ENCODE data around the gene LTC4S.

GRCh38 chr5:179747811-179748210, 46.0 kb upstream of the LTC4S start:
- no peak for TF ChIP-seq CTCF (conservative IDR thresholded peaks at IDR 0.05; ENCODE audit: low read depth in 2 of 2)
- no peak for TF ChIP-seq EZH2 (IDR thresholded peaks at IDR 0.05; ENCODE audit: low read depth, unreplicated experiment)
- TF ChIP-seq REST (IDR thresholded peaks at IDR 0.05; ENCODE audit: unreplicated experiment): no peak
- TF ChIP-seq CREB1 (CRISPR knock-in tag; IDR thresholded peaks at IDR 0.05; ENCODE audit: low read depth): no peak
- TF ChIP-seq EZH2phosphoT487 (IDR thresholded peaks at IDR 0.05; ENCODE audit: unreplicated experiment): no peak
- no peak for TF ChIP-seq JUNB (IDR thresholded peaks at IDR 0.05; ENCODE audit: unreplicated experiment)
- no peak for TF ChIP-seq POLR2AphosphoS5 (IDR thresholded peaks at IDR 0.05; ENCODE audit: low read depth)
- no peak for TF ChIP-seq STAT1 (IDR thresholded peaks at IDR 0.05; ENCODE audit: unreplicated experiment)
- no peak for TF ChIP-seq ETS1 (IDR thresholded peaks at IDR 0.05)
- TF ChIP-seq ZNF462 (CRISPR knock-in tag; IDR thresholded peaks at IDR 0.05): no peak
